GM10248 (cell line): ENCODE results near the gene MAP1LC3B2.

ENCODE experiments used
- CTCF ChIA-PET: fragments of 300-600 bp; sonication (Branson Sonifier 250); formaldehyde crosslinking; extraction: SDS; loops from one replicate; lab custom pipeline; 2021; ENCODE audit warnings: antibody characterized with exemption; lab: Yijun Ruan, JAX
- POLR2A ChIA-PET: fragments of 350-650 bp; sonication (Branson Sonifier 250); formaldehyde crosslinking; extraction: SDS; loops from one replicate; lab custom pipeline; 2020; ENCODE audit warnings: antibody characterized with exemption; lab: Yijun Ruan, JAX
- DNase-seq: peaks from one replicate; pipeline ENCODE4 v3.0.0; 2012; ENCODE audit errors: extremely low spot score
- TF ChIP-seq, protein P1 (sequence below): IDR thresholded peaks from 2 replicates; pipeline ENCODE4 v1.5.1; 2012; ENCODE audit warnings: mild to moderate bottlenecking, low read depth; ENCODE audit errors: extremely low read depth, missing control alignments, control extremely low read depth

The MAP1LC3B2 gene

DNA sequence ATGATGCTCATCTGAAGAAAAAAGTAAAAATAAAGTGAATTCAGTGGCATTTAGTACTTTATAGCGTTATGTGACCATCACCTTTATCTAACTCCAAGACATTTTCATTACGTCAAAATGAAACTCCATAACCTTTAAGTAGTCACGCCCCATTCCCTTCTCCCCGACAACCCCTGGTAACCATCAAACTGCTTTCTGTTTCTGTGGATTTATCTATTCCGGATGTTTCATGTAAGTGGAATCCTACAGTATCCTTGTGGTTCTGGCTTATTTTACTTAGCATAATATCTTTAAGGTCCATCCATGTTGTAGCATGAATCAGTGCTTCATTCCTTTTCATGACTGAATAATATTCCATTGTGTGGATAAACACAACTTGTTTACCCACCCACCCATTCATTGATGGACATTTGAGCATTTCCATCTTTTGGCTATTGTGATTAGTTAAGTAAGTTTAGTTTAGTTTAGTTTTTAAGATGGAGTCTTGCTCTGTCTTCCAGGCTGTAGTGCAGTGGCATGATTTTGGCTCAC is 18.5 kb upstream of the MAP1LC3B2 start:
- POLR2A ChIA-PET: interaction anchor here (1.0 kb wide), 1 partner anchor 18 kb away, joined by 5 read pairs; the partner anchor contains the start of gene MAP1LC3B2
- TF ChIP-seq, protein P1, sequence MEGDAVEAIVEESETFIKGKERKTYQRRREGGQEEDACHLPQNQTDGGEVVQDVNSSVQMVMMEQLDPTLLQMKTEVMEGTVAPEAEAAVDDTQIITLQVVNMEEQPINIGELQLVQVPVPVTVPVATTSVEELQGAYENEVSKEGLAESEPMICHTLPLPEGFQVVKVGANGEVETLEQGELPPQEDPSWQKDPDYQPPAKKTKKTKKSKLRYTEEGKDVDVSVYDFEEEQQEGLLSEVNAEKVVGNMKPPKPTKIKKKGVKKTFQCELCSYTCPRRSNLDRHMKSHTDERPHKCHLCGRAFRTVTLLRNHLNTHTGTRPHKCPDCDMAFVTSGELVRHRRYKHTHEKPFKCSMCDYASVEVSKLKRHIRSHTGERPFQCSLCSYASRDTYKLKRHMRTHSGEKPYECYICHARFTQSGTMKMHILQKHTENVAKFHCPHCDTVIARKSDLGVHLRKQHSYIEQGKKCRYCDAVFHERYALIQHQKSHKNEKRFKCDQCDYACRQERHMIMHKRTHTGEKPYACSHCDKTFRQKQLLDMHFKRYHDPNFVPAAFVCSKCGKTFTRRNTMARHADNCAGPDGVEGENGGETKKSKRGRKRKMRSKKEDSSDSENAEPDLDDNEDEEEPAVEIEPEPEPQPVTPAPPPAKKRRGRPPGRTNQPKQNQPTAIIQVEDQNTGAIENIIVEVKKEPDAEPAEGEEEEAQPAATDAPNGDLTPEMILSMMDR: no peak
- CTCF ChIA-PET: no interaction called here
- no peak for DNase-seq

DNA sequence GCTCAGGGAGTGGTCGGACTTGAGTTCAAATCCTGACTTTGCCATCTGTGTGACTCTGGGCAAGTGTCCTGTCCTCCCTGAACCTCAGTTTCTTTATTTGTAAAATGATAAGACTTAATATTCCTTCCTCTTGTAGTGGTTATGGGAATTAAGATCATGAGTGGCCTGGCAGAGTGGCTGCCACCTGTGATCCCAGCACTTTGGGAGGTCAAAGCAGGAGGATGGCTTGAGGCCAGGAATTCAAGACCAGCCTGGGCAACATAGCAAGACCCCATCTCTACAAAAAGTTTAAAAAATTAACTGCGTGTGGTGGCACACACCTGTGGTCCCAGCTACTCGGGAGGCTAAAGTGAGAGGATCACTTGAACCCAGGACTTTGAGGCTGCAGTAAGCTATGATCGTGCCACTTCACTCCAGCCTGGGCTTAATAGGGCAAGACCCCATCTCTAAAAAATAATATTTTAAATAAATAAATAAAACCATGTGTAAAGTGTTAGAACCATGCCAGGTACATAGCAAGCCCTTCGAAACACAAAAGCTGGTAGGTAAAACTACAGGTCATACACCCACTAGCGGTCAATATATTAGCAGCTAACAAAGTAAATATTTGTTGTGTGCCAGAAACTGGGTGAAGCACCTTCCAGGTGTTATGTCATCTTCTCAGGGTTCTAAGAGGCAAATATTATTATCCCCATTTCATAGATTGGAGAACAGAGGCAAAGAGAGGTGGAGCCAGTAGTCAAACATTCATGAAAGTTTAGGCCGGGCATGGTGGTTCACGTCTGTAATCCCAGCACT is 17.4 kb upstream of the MAP1LC3B2 start:
- DNase-seq: no peak
- ChIA-PET CTCF (interaction anchor here (0.9 kb wide), 1 partner anchor 8 kb away, joined by 3 read pairs; no protein-coding TSS in a partner anchor), POLR2A (no interaction called here)
- TF ChIP-seq, protein P1: no peak

DNA sequence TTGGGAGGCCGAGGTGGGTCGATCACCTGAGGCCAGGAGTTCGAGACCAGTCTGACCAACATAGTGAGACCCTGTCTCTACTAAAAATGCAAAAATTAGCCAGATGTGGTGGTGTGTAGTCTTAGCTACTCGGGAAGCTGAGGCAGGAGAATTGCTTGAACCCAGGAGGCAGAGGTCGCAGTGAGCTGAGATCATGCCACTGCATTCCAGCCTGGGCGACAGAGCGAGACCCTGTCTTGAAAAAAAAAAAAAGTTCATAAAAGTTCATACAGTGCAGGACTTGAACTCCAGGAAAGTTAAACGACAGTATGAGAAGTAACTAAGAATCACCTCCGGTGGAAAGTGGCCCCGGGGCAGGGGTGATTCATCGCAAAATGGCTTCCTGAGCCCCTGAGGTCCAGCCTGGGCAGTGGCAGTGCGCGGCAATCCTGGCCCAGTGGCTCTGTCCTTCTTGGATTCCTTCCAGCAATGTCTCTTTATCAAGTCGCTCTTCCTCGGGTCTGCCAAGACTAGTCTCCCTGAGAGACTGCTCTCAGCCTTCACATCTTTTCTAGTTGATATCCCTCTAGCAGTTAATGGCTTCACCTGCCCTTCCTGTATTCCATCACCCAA is 16.7 kb upstream of the MAP1LC3B2 start:
- TF ChIP-seq, protein P1: no peak
- ChIA-PET CTCF (interaction anchor here (0.9 kb wide), 1 partner anchor 9 kb away, joined by 3 read pairs; no protein-coding TSS in a partner anchor), POLR2A (no interaction called here)
- no peak for DNase-seq

DNA sequence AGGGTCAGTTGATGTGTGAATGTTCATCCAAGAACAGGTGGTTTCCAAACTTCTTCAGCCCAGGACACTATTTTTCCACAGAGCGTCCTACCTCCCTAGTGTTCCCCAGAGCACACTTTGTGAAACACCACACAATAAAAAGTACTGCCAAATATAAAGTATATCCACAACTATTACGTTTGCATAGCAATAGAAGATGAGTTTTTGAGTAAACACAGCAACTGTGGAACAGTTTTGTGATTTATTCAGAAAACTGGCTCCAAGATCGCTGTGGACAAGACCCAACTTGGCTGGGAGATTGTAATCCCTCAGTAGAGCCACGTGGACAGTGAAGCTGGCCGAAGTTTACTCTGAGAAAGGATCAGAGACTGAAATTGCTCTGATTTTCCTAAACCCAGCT is 14.5 kb upstream of the MAP1LC3B2 start:
- CTCF ChIA-PET: interaction anchor here (1.1 to 2.1 kb wide), 4 partner anchors 9 to 56 kb away, joined by 4 to 7 read pairs (median 4); partner anchors contain the start of gene MAP1LC3B2
- TF ChIP-seq, protein P1: no peak
- POLR2A ChIA-PET: interaction anchor here (0.7 kb wide), 1 partner anchor 123 kb away, joined by 8 read pairs; no protein-coding TSS in a partner anchor
- DNase-seq: no peak

DNA sequence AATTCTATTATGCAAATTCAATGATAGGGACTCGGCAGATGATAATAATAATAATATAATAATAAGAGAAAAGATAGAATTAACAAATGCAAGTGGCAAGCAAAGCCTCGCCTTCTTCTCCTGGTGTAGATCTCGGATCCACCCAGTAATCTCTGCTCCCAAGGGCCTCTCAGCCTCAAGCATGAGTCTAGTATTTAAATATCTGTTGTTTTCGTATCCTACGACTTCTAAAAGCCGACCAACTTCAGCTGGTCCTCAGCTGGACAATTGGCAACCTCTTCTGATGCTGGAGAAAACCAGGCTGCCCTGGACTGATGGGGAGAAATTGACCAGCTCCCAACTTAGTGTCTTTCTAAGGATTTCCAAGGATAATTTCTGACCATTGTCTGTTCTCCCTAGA is 14.0 kb upstream of the MAP1LC3B2 start:
- TF ChIP-seq, protein P1: no peak
- DNase-seq: no peak
- ChIA-PET POLR2A (interaction anchor here (0.7 kb wide), 2 partner anchors 14 to 123 kb away, joined by 4 to 8 read pairs; partner anchors contain the start of gene MAP1LC3B2), CTCF (interaction anchor here (1.1 to 2.1 kb wide), 5 partner anchors 9 to 55 kb away, joined by 3 to 7 read pairs (median 4); partner anchors contain the start of gene MAP1LC3B2)

DNA sequence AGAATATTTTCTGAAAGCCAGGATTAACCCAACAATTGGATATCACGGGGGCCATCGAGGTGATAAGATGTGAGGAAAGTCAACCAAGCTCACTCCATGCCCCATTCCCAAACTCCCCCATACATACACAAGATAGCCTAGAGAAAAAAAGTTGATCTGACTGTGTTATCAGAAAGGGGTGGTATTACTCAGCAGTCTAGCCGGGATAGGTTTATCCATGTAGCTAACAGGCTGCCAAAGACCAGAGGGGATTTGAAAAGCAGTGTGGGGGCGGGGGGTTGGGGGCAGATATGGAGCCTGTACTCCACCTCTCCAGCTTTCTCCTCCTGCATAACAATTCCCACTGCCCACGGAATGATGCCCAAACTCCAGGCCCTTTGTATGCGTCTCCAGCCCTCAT is 13.2 kb upstream of the MAP1LC3B2 start:
- TF ChIP-seq, protein P1: no peak
- POLR2A ChIA-PET: interaction anchor here (0.7 kb wide), 2 partner anchors 14 to 29 kb away, joined by 4 to 9 read pairs; partner anchors contain the start of gene MAP1LC3B2
- CTCF ChIA-PET: interaction anchor here (0.9 to 2.1 kb wide), 5 partner anchors 11 to 55 kb away, joined by 3 to 7 read pairs (median 4); partner anchors contain the start of gene MAP1LC3B2
- DNase-seq: no peak
